HG02943 (cell line): ENCODE measurements around the gene APOL1.
"Not testable (repeated sequence)": the region's sequence is repeated elsewhere in the genome, so short reads cannot be mapped to it uniquely, and the experiment has no call there.

Experiments used
- ATAC-seq: cut with Tn5 transposase; IDR thresholded peaks from one replicate; pipeline ENCODE4 v1.9.1; 2021; ENCODE audit warnings: mild to moderate bottlenecking, low read depth, moderate library complexity; ENCODE audit not compliant: unreplicated experiment

The APOL1 gene

DNA sequence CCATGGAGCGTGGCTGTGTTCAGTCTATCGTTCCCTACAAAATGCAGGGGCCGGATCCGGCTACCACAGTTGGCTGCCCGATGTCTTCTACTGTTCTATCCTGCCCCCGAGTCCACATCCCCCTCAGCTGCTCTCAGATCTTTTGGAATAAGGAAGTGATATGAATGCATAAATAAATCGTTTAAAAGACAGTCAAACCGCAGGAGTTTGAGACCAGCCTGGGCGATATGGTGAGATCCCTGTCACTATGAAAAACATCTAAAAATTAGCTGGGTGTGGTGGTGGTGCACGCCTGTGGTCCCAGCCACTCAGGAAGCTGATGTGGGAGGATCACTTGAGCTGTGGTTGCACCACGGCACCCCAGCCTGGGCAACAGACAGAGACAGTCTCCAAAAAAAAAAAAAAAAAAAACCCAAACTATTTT is 37.0 kb downstream of the APOL1 start:
- ATAC-seq = not testable (repeated sequence)

GRCh38 chr22:36290391-36291075 is 37.6 kb downstream of the APOL1 start:
- ATAC-seq = not testable (repeated sequence)

DNA sequence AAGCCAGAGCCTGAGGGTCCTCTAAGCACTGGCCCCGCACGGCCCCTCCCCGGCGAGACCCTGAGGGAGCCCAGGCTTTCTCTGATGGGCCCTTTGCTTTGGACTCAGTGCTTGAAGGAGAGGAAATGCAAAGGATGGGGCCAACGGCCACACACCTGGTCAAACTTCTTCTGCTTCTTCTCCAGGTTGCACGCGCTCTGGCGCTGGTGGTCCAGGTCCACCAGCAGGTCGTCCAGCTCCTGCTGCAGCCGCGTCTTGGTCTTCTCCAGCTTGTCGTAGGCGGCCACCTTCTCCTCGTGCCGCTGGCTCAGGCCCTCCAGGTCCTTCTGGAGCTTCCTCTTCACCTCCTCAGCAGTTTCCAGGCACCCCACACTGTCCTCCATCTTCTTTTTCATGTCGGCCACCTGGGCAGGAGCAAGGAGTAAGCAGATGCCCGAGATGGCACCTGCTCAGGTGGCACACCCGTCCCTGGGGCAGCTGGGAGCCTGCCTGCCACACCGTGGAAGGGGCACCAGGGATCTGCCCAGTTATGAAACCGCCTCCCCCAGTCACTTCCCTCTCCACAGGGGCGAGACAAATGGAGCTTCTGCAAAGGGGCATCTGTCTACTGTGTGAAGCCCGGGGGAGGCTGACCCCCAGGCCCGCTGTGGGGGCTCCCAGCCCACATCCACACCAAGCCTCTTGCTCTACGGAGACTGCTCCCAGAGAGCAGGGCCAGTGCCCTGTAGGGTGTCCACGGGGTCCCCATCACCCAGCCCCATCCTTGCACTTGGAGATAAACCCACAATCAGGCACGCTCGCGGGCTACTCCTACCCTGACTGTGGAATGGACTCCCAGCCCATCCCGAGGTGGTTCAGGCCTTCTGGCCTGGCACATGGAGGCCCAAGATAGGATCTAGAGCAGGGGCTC is 39.2 kb downstream of the APOL1 start:
- ATAC-seq = no peak

GRCh38 chr22:36292823-36293530 is 40.0 kb downstream of the APOL1 start:
- ATAC-seq = no peak

DNA sequence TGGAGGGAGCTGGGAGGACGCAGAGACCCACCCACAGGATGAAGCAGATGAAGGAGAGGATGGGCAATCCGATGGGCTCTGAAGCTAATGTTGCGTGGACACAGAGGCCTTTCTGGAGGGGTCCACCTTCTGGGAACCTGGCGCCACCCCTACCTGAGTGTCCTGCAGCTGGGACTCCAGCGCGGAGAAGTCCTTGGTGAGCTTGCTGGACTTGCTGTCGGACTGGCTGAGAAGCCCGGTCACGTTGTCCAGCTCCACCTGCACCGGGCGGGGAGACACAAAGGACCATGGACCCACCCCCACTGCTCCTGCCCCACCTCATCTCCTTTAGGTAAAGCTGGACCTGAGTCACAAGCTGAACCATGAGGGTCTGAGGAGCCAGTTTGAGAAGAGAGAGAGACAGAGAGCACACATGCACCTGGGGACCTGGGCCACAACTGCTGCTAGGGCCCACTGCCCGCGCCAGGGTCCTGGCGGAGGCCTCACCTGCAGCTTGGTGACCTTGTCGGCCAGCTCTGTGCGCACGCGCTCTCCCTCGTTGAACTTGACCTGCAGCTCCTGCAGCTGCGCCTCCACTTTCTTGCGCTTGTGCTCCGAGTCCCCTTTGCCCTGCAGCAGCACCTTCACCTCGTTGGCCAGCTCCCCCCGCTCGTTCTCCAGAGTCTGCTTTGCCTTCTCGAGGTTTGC is 40.8 kb downstream of the APOL1 start:
- ATAC-seq = no peak

DNA sequence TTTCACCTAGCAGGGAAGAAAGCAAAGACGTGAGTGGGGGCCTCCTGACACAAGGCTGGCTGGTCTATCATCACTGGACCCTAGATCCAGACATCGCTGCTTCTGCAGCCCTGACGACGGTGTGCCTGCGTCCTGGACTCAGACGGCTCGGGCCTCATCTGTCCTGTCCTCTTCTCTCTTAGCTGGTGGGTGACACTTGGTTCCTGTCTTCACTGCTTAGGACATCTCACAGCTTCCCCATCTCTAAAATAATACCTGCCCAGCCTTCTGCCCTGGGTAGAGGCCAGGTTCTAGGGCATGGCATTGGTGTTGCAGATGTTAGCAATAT is 41.3 kb downstream of the APOL1 start:
- no peak for ATAC-seq

GRCh38 chr22:36294801-36295200 is 41.9 kb downstream of the APOL1 start:
- ATAC-seq = no peak

DNA sequence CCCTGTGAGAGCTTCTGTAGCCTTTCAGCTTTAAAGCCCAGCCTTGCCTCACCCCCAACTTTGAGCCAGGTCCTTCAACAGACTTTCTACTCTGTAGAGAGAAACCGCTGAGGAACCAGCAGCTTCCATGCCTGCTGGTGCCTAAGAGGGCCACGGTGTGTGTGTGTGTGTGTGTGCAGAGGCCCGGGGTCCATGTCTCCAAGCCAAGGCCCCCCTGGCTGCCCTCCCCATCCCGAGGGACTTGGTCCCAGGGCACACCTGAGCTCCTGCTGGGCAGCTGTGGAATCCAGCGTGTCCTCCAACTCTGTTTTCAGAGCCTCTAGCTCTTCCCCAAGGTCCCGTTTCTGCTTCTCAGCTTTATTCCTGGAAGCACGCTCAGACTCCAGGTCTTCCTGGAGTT is 42.3 kb downstream of the APOL1 start:
- ATAC-seq = no peak

GRCh38 chr22:36296690-36297089 is 43.8 kb downstream of the APOL1 start:
- ATAC-seq = no peak

DNA sequence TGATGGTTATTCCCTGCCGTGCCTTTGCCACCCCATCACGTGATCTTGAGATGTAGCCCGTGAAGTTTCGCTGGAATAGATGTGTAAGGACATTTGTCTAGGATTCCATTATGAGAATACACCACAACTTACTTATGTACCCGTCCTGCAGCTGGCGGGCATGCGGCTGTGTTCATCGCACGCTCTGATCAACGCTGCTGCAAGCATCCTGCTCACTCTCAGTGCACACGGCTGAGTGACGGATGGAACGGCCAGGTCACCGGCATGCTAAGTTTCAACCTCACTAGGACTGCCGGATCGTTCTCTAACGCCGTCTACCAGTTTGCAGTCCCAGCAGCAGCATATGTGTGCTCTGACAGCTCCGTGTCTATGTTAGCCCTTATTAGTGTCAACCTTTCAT is 44.6 kb downstream of the APOL1 start:
- ATAC-seq = no peak

GRCh38 chr22:36298118-36298517 is 45.2 kb downstream of the APOL1 start:
- no peak for ATAC-seq

DNA sequence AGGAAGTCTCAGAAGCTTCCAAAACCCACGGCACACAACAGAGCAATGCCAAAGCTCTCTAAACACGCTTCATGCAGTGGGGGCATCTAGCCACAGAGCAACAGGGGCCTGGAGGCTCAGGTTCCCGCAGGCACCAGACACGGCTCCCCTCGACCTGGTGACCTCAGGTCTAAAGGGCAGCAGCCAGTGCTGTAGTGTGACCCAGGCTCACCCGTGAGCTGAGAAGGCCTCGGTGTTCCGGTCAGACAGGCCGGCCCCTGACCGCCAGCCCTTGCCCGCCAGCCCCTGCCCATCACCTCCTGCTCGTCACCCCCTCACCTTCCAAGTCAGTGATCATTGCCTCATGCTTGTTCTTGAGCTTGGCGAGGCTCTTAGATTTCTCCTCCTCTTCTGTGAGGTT is 45.7 kb downstream of the APOL1 start:
- no peak for ATAC-seq

DNA sequence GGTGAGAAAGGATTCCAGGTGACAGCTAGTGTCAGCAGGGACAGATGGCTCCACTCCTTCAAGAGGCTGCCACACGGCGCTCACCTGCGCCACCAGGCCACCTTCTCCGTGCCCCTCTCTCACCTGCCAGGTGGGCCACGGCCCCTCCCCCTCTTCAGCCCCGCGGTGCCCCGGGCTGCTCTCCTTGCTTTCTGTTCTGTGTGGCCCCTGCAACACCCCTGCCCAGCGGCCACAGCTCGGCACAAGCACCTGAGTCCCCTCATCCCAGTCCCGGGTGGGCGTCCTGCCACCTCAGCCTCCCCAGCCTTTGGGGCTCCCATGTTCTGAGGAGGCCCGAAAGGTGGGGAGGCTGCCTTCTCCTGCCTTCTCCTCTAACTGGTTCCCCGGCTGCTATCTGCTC is 46.4 kb downstream of the APOL1 start:
- ATAC-seq = no peak

- ATAC-seq = no peak
Measured at GRCh38 chr22:36299911-36300310, 47.0 kb downstream of the APOL1 start.

DNA sequence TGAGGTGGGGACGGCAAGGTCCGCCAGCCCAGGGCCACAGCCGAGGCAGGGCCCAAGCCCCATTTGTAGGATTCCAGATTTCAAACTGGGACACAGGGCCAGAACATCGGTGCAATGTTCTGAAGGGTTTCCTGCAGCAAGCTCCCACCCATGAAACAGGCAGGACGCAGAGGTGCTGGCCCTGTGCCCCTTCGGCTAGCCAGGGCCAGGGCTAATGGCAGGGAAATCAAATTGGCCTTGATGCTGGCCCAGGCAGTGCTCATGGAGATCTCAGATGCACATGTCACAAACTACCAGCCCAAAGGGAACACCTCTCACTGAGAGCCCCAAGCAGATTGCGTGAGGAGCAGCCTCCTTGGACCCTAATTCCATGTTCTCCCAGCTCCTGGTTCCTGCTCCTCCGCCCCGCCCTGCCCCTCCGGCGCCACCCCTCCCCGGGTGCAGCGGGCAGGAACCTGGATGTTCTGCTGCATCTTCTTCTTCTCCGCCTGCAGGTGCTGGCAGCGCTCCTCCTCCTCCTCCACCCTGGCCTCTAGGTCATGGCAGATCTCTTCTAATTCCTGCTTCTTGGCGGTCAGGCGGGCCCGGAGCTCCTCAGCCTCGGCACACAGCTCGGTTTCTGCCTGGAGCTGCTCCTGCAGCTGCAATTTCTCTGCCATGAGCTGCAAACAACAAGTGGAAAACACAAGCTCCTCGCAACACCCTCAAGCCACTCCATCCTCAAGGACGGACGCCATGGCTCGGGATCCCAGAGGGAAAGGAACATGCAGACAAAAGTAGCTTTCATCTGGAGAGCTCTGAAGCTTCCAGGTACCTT is 47.7 kb downstream of the APOL1 start:
- ATAC-seq = no peak

- no peak for ATAC-seq
Measured at GRCh38 chr22:36301384-36301828, 48.5 kb downstream of the APOL1 start.

- ATAC-seq = no peak
Measured at GRCh38 chr22:36301851-36302250, 48.9 kb downstream of the APOL1 start.

DNA sequence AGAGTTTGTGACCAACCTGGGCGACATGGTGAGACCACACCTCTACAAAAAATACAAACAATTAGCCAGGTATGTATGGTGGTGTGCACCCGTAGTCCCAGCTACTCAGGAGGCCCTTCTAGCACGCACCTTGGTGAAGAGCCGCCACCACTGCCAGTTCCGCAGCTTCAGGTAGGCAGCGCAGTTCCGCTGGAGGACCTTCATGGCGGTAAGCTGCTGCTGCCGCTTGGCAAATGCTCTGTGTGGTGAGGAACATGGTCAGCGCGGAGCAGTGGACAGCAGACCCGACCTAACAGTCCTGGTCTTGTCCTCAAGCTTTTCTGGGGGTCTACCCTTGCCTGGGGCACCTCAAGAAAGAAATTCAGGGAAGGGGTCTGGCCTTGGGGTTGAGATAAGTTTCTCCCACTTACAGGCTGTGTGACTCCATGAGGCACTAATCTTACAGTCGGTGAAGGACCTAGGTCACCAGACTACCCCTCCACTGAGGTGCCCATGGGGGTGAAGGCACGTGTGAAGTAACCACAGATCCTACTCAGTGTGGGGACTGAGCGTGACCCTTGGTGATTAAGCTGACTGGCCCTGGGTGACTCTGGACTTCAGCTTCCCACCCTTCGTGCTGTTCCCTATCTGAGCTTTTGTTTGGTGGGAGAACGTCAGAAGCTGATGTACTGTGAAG is 49.6 kb downstream of the APOL1 start:
- no peak for ATAC-seq

DNA sequence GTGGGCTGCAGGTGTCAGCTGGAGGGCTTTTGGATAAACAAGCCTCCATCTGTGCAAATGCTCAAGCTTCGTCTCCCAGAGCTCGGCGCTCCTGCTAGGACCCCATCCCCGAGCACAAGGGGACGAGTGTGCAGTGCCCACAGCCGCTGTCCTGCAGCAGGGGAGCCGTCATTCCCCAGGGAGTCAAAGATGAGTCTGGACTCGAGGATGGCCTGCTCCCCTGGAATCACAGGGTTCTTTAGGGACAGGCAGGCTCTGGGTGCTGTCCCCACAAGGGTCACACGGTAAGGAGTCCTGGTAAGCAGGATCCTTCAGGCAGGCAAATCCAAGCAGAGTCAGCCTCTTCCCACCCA is 50.2 kb downstream of the APOL1 start:
- ATAC-seq = no peak
